Hepatic stellate cell (primary cell): Measurements from ENCODE around the gene CXCL14.

Experiments
- DNase-seq: peaks from one replicate; pipeline ENCODE4 v3.0.0; 2011; ENCODE audit warnings: low spot score

CXCL14 gene, protein sequence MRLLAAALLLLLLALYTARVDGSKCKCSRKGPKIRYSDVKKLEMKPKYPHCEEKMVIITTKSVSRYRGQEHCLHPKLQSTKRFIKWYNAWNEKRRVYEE

DNA sequence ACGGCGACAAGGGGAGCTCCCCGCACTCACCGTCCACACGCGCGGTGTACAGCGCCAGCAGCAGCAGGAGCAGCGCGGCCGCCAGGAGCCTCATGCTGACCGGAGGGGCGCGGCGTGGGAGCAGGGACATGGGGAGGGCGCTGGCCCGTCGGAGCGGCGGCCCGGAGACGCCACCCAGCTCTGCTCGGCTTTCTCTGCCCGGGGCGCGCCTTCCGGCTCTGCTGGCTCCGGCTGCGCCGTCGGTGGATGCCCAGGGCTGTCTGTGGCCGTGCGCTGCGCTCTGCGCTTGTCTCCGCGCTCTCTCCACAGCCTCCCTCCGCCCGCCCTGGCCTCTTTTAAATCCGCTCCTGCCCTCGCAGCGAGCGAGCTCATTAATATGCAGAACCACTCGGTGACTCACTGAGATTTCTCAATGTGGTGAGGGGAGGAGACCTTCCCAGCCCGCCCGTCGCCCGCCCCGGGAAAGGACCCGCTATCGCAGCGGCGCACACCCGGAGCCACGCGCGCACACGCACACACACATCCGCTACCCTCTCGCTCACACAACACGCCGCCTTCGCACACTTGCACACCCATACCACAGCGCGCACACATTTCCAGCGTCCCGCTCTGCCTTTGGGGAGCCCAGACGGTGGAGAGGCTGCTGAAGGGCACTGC lies at the start of gene CXCL14:
CXCL14 (minus strand) TSS at position 307 of the 657 bp plus-strand sequence; CDS start at position 94, 213 bp downstream.
- DNase-seq, result peak; percentile 23

DNA sequence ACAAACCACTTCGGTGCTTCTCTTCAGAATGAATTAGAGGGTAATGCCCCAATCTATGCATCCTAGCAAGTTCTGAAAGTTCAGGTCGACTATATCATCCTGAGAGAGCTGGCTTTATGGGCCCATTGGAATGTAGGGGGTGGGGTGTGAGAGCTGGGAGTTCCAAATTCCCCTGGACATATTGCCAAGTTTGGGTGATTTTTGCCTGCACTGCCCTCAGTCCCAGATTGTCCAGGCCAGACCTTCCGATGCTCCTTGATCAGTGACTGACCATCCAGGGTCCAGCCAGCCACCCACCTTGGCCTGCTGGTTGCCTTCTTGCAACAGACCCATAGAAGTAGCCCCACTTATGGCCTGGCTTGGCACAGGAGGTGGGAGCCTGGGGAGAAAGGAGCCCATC lies 47.8 kb upstream of the CXCL14 start:
- no peak for DNase-seq

DNA sequence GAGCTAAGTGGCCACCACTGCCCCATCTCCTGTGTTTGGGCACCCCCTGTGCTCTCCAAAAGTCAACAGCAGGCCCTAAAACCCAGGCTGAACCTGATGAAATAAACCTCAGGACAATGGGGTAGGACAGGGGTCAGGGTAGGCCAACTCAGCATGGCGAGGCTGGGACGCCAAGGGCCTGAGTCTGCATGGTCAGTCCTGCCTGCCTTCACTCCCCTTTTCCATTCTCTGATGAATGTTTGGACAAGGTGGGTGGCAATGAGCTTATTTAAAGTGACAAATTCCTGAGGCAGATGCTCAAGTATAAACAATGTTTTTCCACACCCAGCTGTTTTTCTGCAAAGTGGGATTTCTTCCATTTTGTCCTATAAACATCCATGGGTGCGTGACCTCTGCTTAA lies 47.2 kb upstream of the CXCL14 start:
- DNase-seq, result no peak

DNA sequence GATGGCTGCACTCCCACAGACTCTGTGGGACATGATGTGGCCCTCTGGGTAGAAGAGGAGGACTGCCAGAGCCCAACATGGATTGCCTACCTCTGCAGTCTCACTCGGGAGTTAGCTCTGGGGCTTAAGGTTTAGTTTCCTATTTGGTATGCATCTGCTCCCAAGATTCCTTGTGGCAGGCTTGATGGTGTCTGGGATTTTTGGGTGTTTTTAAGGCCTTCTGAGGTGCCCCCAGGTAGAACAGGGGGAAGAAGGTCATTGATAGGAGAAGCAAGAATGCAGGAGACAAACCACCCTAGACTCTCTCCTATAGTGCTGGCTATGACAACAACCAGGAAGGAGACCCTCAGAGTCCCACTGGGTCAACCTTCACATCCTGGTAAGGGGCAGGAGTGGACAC lies 46.7 kb upstream of the CXCL14 start:
- no peak for DNase-seq

DNA sequence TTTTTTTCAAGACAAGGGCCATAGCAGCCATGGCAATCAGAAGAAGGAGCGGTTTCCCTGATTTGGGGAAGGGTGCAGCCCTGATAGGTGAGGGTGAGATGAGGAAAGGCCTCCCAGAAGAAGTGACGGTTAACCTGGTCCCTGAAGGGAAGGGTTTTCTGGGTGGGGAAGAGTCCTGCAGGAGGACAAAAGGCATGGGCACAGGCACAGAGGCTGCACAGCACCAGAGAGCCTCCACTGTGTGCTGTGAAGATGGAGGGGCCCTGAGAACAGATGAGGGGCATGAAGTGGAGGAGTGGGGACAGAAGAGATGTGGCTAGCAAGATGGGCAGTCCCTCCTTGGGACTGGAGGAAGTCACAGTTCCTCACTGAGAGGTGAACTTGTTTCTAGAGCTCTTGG lies 46.3 kb upstream of the CXCL14 start:
- no peak for DNase-seq

DNA sequence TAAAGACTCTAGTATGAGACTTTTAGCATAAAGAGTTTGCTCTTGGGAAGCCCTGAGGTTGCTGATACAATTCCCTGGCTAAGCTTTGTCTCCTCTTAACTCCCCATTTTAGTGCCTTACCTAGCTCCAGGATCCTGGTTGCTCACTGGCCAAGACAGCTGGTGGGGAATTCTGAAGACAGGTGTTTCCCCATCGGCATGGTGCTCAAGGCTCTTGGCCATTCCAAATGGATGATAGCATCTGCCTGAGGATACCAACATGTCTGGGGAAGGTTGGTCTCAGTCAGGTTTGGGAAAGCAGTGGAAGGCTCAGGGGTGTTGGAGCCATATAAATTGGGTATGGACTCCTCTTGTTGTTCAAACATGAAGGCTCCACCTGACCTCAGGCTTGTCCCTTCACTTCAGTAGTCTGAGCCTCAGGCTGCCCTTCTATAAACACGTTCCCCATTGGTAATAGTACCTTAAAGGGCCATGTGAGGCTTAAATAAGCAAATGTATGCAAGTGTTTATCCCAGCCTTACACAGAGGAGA lies 44.5 kb upstream of the CXCL14 start:
- no peak for DNase-seq

DNA sequence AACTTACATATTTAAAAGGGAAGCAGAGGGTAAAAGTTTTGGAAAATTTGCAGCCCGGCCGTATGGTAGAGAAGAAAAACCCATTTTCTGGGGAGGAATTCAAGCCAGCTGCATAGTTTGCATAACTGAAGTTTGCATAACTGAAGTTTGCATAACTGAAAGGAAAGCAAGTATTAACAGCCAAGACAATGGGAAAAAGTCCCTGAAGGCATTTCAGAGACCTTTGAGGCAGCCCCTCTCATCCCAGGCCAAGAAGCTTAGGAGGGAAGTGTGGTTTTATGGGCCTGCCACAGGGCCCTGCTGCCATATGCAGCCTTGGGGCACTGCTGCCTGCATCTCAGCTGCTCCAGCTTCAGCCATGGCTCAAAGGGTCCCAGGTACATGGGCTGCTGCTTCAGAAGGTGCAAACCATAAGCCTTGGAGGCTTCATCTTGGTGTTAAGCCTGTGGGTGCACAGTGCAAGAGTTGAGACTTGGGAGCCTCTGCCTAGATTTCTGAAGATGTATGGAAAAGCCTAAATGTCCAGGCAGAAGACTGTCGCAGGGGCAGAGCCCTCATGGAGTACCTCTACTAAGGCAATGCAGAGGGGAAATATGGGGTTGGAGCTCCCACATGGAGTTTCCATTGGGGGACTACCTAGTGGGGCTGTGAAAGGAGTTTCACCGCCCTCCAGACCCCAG lies 36.9 kb upstream of the CXCL14 start:
- DNase-seq, result no peak

DNA sequence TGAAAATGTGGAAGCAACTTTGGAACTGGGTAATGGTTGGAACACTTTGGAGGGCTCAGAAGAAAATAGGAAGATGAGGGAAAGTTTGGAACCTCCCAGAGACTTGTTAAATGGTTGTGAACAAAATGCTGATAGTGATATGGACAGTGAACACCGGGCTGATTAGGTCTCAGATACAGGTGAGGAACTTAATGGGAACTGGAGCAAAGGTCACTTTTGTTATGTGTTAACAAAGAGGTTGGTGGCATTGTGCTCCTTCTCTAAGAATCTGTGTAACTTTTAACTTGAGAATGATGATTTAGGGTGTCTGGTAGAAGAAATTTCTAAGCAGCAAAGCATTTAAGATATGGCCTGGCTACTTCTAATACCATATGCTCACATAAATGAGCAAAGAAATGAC lies 36.4 kb upstream of the CXCL14 start:
- no peak for DNase-seq

DNA sequence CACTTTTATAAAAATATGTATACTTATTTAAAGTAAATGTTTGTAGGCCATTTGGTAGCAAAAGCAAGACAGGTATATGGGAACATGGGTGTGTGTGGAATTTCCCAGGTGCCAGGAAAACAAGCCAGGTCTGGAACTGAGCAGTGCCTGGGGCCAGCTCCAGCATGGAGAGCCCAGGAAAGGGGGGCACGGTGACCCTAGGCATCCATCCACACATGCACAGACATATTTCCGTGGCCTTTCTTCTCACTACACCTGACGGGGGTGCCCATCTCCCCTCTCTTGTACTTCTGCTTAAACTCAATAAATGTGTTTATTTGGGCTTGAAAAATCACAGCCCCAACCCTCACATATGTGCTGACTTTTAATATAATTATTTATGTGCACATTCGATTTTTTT lies 31.2 kb upstream of the CXCL14 start:
- no peak for DNase-seq

DNA sequence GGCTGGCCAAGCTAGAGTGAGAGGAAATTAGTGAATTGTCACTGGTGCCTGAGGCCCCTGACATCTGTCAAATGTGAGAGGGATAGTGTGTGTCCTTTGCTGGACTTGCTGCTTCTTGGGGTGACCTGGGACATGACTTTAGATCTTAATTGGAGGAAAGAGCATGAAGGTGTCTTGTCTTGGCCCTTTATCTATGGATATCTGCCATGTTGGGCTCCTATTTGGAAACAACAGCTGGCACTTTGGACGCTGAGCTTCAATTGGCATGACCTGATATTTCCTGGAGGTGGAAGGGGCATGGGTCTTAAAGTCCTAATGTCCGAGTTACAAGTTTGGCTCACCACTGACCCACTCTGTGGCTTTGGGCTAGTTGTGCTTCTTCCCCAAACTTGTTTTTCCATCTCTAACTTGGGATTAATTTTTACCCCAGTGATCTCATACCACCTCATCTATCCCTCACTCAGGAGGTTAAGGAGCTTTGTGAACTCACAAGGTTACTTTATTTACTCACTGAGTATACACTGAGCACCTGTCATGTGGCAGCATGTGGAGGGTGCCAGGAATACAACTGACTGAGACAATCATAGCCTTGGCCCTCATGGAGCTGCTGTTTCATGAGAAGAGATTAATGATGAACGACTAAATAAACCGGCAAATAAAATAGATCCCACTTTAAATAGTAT lies 30.1 kb upstream of the CXCL14 start:
- DNase-seq, result no peak

DNA sequence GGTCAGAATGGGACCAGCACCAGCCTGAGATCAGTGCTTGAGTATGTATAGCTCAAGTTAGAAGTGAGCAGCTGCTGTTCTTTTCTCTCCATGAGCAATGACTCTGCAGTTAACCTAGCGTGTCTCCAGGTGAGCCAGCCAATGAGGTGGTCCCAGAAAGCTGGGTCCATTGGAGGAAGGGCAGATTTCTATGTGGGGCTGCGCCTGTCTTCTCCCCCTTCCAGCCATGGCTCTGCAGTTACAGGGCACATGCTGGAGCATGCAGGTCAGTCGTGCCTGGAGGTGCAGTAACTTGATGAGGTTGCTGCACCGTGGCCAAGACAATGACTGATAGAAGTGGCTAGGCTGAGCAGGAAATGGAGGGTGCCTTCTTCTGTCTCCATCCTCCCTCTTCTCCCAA lies 29.6 kb upstream of the CXCL14 start:
- no peak for DNase-seq

DNA sequence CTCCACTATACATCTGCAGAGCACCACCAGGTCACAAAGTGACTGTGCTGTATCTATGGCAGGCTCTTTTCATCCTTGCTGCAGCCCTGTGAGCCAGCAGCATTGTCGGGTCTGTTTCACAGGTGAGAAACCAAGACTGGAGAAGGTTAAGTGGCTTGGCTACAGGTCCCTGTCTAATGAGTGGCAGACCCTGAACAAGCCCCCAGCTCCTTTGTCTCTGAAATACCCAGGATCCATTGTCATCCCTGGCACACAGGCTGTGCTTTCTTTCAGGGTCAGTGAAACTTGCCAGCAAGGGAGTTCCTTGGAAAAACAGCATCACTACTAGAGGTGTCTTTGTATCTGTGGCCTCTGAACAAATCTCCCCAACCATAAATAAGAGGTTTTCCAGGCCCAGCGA lies 27.6 kb upstream of the CXCL14 start:
- DNase-seq, result no peak

DNA sequence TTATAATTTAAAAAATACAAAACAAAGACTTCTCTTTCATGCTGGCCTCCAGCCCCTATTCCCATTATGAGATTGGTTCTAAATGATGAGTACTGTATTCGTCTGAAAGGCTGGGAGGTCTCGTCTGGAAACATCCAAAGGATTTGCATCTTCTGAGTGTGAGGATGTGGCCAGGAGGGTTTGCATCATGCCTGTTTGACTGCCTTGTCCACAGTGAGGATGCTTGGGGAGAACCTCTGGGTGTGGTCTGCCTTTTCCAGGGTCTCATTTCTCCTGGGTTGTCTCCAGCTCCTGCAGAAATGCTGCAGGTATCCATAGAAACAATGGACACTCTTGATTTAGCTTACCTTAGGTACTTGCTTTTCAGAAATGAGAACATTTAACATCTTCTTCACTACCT lies 26.4 kb upstream of the CXCL14 start:
- DNase-seq, result no peak

DNA sequence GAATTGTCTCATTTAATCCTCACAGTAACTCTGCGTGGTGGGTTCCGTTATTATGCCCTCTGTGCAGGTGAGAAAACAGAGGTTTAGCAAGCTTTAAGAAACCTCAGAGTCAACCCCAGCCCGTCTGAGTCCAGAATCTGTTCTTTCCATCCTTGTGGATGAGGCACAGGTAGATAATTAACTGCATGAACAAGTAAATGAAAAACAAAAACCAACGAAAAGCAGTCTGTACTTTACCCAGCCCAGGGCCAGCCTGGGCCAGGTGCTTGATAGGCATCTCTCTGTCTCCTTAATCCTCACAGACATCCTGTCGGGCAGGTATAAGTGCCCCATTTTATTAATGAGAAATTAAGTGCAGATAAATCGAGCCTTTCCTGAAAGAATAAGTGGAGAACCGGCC lies 25.3 kb upstream of the CXCL14 start:
- DNase-seq, result no peak

DNA sequence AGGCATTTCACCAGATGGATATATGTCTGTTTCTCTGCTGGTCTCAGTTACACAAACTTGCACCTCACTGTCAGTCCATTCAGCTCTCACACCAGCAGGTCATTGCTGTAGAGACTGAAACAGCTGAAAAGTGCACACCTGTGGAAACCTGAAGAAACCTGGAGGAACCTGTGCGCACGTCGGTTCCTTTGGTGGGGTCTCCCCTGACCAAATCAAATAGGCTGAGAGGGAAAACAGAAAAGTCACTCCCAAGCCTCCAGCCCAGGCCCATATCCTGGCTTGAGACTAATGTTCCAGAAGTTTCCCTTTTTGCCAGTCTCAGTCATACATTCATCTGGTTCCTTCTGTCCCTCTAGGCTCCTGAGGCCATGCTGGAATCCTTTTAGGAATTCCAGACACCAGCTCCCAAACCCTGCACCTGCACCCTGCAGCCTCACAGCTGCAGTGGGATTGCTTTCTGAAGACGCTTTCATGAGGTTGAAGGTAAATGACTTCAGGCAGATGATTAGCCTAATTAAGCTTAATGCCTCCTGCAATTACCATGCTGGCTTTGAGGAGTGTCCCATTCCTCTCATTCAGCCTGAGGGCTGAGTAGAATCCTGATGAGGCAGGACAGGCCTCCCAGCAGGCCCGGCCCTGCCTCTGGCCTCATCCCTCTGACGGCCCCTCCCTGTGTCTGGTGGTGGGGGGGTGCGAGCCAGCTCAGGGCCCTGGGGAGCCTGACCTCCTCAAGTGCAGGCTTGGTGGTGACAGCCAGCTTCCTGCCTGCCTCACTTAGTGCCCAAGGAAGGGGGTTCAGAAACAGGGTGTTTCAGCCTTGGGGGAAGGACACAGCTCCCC lies 24.3 kb upstream of the CXCL14 start:
- no peak for DNase-seq

DNA sequence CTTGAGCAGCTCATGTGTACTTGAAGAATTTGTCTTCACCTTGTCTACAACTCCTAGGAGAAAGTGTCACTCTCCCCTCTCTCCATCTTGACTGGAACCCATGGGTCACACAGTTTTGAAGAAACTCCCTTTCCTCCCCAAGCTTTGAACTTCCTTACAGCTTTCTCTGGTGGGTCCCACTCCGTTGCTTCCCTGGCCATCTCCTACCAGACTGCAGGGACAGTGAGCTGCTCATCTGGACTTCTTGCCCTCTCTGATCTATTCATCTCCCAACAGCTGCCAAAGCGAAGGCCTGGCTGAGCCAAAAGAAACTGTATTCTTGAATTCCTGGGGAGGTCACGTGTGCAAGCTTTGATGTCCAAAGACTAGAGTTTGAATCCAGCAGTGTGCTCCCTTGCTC lies 22.7 kb upstream of the CXCL14 start:
- no peak for DNase-seq

DNA sequence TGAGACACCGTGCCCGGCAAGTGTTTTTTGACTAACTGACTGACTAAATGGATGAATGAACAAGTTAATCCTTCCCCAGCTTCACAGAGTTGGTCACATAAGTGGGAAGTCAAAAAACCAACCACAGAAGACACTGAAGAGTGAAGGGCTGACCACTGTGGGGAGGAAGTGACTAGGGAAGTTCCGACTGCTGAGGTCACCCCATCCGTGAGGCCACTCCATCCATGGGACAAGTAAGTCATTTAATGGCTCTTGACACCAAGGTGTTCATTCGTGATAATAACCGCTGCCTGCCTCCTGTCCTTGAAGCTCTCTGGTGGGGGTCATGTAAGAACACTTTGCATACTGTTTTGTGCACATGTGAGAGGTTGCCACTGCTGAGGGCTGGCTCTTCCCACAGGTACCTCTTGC lies 22.2 kb upstream of the CXCL14 start:
- DNase-seq, result no peak

DNA sequence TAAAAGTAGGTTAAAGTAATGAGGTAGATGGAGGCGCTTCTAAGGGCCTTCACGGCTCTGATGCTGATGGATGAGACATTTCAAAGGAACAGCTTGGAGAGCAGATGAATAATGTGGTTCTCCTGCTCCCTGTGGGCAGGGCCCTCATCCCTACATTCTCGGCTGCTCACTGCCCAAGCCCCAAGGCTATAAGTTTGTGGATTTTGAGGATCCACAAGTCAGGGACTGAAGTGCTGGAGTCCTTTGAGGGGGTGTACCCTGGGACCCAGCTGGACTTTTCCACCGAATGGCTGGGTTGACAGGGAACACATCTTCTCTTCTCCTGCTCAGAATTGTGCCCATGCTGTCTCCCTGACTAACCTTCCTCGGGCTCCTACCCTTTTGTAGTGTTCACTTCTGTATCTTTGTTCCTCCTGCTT lies 21.4 kb upstream of the CXCL14 start:
- no peak for DNase-seq

DNA sequence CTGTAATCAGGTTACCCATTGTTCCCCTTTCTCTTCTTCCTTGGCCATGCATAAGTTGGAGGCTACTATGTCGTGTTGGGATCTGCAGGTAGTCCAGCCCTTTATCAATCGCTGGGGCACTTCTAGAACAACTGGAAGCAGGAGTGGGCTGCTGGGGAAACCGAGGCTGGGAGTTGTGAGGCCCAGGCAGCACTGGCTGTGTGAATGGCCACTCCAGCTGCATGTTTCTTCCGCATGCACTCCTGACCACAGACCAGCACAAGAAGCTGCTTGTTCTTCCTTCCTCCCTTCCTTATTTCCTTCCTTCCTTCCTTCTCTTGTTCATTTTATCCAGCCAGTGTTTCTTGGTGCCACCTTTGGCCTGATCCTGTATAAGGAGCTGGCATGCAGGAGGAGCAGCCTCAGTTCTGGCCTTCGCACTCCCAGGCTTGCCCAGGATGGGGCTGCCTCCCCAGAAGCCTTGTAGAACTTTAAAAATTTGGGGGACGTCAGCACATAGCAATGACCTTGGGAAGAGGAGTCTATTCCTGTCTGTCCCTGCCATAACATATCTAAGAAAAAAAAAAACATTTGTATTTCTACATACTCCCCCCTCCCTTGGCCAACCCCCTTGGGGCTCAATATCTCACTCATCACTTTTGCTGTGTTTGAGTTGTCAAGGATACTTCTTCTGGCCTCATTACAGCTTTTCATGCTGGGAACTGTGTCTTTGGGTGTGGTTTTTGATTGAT lies 20.8 kb upstream of the CXCL14 start:
- DNase-seq, result no peak

DNA sequence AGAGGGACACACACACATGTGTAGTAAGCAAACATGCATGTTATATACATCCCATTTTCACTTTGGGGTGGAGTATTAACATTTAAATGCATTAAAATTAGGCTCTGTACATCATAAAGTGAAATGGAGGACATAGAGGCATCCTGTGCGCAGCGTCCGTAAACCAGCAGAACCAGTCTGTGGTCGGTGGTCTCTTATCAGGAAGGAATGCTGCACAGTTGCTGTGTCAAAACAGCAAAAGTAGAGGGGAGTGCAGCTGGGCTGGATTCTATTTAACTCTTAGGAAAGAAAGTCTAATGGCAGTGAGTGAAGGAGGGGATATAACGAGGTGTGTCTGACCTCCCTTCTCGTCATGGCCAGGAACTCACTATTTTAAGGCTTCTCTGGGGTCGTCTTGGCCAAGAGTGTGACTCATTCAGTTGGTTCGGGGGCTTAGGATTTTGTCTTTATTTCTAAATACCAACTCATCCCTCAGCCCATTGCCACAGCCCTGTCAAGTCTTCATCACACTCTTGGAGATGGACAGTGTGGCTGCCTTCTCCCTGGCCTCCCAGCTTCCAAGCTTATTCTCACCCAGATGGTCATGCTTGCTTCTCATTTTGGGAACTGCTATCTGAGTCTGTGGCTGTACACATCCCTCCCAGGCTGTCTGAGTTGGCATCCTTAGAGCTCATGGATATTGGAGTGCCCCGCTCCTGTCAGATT lies 20.1 kb upstream of the CXCL14 start:
- DNase-seq, result no peak

DNA sequence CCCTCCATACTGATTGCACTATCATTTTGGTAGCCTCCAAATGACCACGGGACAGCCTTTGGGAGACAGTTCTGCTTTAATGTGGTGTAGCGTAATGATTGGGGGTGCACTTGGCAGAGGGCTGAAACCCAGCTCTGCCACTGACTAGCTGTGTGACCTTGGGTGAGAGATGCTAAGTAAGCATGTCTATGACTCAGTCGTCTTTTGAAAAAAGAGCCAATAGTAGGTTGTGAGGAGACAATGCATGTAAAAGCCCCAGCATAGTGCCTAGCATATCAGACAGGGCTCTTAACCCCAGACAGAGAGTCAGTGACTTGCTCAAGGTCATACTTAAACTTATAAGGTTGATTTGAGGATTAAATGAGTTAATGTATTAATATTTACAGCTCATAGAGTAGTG lies 18.0 kb upstream of the CXCL14 start:
- no peak for DNase-seq
